Putamen (tissue), 1 donor: Measurements from ENCODE around the gene GNL3.
"Not testable (repeated sequence)": the region's sequence is repeated elsewhere in the genome, so short reads cannot be mapped to it uniquely, and the experiment has no call there.

Experiments
- DNase-seq: peaks from one replicate; pipeline ENCODE4 v3.0.0-alpha.2; 2016; ENCODE audit warnings: low spot score

GNL3 gene

DNA sequence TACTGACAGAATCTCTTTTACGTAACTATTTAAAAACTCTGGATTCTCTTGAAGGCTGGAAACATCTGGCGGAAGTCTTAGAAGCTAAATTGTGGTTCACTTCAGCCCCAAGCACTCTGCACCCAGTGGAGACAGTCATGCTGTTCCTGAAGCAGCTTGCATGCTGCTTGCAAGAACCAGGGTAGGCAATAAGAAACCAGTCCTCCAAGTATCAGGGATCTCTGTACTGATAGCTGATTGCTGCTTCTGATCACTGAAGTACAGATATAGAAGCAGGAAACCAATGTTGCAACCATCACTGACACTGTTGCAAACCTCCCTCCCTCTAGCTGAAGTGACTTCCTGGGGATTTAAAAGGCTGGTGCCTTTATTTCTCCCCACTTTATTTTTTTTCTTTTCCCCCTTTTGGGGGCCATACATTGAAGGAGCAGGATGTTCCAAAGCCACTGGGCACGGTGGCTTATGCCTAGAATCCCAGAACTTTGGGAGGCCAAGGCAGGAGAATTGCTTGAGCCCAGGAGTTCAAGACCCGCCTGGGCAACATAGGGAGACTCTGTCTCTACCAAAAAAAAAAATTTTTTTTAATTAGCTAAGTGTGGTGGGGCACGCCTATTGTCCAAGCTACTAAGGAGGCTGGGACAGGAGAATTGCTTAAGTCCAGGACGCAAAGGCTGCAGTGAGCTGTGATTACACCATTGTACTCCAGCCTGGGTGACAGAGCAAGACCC, 35.3 kb downstream of the GNL3 start:
- peak; percentile 31 for DNase-seq

DNA sequence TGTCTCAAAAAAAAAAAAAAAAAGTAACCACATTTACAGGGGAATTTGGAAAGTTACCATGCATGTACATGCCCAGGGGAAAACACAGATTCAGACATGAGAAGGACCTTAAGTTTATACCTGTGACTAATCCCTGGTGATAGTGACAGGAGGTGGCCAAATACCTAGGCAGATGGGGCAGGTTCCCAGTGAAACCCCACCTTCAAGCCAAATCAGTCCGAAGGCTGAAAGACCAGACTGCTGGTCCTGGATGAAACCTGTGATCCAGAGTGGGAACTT, 35.8 kb downstream of the GNL3 start:
- DNase-seq, result no peak

DNA sequence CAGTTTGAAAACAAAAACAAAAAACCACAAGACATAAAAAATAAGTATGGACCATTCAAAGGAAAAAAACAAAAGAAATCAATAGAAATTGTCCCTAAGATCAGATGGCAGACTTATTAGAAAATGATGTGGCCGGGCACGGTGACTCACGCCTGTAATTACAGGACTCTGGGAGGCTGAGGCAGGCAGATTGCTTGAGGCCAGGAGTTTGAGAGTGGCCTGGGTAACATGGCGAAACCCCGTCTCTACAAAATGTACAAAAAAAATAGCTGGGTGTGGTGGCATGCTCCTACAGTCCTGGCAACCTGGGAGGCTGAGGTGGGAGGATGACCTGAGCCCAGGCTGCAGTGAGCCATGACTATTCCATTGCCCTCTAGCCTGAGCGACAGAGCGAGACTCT, 36.7 kb downstream of the GNL3 start:
- DNase-seq, result no peak

DNA sequence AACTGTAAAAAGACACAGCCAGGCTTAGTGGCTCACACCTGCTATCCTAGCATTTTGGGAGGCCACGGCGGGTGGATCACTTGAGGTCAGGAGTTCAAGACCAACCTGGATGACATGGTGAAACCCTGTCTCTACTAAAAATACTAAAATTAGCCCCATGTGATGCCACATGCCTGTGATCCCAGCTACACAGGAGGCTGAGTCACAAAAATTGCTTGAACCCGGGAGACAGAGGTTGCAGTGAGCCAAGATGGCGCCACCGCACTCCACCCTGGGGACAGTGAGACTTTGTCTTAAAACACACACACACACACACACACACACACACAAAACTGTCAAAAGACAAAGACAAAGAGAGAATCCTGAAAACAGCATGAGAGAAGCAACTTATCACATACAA, 38.1 kb downstream of the GNL3 start:
- no peak for DNase-seq

DNA sequence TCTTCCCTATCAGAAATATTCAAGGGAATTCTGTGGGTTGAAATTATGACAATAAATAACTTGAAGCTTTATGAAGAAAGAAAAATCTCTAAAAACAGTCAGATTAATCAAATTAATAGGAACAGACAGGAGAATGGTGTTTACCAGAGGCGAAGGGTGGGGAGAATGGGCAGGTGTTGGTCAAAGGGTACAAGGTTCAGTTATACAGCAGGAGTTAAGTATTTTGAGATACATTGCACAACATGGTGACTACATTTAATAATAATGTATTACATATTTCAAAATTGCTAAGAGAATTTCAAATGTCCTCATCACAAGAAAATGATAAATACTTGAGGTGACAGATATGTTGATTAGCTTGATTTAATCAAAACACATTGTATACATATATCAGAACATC, 38.7 kb downstream of the GNL3 start:
- DNase-seq, result no peak

DNA sequence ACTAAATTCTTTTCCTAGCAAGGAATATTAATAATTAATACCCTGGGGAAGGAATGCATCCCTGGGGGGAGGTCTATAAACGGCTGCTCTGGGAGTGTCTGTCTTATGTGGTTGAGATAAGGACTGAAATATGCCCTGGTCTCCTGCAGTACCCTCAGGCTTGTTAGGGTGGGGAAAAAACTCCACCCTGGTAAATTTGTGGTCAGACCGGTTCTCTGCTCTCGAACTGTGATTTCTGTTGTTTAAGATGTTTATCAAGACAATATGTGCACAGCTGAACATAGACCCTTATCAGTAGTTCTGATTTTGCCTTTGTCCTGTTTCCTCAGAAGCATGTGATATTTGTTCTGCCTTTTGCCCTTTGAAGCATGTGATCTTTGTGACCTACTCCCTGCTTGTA, 42.9 kb downstream of the GNL3 start:
- DNase-seq, result not testable (repeated sequence)

DNA sequence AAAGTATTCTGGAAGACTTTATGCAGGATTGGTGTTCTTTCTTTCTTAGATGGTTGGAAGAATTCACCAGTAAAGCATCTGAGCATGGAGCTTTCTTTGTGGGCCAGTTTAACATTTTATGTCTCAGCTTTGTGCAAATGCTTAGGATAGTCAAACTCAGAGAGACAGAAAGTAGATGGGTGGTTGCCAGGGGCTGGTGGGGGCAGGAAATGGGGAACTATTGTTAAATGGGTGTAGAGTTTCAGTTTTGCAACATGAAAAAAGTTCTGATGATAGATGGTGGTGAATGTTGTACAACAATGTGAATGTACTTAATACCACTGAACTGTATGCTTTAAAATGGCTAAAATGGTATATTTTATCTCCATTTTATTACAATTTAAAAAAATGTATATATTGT, 44.8 kb downstream of the GNL3 start:
- DNase-seq, result no peak

DNA sequence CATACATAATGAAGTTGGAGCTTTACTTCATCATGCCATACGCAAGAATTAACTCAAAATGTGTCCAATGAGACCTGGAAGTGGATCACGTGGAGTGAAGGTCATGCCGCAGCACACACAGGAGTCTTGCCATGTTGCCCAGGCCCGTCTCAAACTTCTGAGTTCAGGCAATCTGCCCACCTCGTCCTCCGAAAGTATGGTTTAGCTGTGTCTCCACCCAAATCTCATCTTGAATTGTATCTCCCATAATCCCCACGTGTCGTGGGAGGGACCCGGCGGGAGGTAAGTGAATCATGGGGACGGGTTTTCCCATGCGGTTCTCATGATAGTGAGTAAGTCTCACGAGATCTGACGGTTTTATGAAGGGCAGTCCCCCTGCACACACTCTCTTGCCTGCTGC, 45.8 kb downstream of the GNL3 start:
- no peak for DNase-seq

DNA sequence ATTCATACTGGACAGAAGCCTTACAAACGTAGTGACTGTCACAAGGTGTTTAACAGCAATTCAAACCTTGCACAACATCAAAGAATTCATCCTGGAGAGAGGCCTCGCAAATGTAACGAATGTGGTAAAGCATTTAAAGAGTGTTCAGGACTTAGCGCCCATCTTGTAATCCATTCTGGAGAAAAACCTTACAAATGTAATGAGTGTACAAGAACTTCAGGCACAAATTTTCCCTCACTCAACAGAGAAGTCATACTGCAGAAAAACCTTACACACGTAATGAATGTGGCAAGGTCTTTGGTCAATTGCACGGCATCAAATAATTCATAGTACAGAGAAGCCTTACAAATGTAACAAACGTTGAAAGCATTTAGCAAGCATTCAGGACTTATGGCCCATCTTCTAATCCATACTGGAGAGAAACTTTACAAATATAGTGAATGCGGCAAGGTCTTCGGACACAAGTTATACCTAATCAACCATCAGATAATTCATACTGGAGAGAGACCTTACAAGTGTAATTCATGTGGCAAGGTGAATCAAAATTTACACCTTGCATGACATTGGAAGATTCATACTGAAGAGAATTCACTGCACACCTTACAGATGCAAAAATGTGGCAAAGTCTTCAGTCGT, 47.5 kb downstream of the GNL3 start:
- no peak for DNase-seq

DNA sequence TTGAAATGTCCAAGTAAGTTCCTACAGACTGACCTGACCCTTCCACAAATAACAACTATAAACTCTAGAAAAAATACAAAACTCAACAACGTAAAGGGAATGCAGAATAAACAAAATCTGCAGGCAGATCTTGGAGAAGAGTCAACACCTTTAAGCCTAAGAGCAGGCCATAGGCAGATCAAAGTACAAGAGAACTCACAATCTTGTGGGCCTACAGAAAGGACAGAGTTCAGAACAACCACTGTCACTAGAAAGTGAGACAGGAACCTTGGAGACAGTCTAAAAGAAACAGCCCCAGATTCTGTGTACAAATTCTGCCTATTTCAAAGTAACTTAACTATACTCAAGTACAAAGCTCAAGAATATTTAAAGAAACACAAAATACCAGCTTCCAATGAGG, 53.9 kb downstream of the GNL3 start:
- DNase-seq, result no peak

DNA sequence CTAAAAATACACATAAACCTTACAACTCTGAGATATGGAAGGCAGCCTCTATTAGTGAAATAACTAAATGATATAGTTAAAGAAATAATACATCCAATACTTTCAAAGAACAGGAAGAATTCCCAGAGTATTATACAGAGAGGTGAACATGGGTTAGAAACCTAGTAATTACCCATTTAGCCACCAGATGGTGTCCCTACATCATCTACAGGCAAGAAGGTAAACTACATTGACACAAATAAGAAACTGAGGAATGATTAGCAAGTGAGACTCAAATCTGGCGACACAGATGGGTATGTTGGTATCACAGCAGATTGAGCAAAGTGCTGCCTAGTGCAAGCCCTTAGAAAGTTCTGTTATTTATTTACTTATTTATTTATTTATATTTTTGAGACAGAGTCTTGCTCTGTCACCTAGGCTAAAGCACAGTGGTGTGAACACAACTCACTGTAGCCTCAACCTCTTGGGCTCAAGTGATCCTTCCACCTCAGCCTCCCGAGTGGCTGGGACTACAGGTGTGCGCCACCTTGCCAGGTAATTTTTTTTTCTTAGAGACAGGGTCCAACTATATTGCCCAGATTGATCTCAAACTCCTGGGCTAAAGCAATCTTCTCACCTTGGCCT, 56.7 kb downstream of the GNL3 start:
- no peak for DNase-seq

DNA sequence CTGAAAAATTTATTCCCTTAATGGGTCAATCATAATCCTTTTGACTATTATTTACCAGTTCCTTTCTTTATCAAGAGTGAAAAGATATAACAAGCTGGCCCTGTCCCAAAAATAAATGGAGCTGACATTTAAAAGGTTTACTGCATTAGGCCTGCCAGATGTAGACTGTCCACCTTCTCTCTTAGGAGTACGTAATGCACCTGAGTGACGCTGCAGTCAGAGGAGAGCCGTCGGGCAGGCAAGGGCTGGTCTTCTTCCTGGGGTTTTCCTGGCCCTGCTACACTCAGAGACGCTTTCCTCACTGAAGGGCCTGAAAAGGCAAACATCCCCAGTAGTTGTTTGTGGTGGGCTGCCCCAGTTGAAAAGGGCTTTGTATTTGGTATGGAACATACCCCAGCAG, 57.3 kb downstream of the GNL3 start:
- no peak for DNase-seq

DNA sequence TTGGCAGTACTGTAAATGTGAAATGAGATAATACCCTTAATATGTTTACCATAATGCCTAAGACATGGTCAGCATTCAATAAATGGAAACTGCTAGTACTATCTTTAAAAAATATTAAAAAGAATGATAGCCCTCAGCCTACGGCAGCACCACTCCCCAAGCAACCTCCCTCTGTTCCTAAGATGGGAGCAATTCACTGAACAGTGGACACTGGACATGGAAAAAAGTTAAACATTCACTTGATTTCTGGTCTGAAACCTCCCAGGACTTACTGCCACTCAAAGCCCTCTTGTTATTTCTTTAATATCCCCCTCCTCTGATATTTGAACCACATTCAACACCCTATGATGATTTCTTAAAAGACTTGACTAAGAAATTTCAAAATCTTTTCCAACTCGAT, 57.9 kb downstream of the GNL3 start:
- no peak for DNase-seq
